HG03060 (cell line): ENCODE measurements around the gene SMIM3.

Experiments
- ATAC-seq: cut with Tn5 transposase; IDR thresholded peaks from one replicate; pipeline ENCODE4 v1.9.1; 2021; ENCODE audit warnings: low read depth, moderate number of reproducible peaks; ENCODE audit not compliant: unreplicated experiment

SMIM3 gene

DNA sequence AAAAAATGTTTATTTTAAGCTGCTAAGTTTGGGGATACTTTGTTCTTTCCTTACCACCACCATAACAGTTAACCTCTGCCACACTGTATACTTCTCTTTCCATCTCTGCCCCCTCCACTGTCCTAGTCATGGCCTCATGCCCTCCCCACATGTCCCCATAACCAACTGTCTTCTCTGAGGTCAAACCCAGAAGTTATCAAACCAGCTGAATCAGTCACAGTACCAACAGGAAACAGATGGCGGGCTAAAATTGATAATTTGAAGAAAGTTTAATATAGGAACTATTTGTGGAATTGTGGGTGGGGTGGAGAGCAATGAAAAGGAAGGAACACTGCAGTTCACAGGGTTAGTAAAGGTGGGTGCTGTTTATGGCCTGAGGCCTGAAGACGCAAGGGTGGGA, 14.0 kb upstream of the SMIM3 start:
- ATAC-seq = no peak

DNA sequence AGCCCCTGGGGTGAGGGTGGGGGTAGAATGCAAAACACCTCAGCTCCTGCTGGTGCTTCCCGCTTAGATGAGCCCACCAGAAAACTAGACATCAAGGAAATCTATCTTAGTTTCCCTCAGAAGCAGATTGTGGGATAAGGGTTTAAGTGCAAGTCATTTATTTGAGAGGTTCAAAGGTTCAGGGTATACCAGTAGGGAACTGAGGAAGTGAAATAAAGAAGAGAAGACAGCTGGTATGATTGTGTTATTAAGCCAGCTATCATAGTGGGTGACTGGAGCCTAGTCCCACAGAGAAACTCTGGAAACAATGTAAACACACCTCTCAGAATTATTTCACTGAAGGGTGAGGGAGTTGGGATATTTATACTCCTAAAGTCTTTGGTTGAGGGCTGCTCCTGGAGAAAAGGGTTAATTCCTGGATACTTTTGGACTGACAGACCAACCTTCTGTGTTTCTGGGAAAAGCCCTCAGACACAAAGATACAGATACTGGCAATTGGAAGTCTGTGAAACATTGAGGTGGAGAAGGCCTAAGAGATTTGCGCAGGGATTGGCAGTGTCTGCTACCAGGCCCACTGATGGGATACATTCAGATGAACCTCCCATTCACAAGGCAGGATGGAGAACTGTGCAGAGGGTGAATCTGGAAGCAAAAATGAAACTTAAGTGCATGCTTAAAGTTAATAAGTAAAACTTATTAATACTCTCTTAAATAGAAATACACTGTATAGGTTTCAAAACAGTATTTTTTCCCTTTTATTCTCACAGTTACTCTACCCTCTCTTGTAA, 13.4 kb upstream of the SMIM3 start:
- no peak for ATAC-seq

DNA sequence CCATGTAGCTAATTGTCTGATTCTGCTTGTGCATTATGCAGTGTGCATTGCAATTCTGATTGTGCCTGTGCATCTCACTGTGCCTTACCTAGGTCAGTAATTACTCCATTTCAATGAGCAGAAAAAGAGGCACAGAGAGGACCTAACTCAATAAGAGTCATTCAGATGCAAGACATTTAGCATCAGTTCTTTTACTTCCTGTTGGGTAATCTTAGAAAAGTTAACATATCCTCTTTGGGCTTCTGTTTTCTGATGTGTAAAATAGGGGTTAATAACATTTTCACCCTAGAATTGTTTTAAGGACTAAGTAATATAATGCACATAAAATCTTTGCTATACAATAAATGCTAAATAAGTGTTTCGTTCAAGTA, 12.8 kb upstream of the SMIM3 start:
- no peak for ATAC-seq

DNA sequence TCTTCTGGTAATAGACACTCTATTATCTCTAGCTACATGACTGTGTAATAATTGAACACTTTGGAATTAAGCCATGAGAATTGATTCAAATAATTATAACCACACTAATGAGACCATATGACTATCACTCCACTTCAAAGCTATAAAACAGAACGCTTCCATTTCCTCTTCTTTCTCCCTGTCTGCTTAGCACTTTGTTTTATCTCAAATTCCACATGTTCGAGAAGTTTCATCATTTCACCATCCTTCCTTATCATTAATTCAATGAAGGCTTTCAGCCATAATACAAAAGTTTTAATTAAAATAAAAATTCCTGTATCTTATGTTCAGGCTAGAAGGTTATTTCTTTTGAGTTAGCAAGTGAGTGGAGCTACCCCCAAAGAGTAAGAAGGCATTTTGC, 12.3 kb upstream of the SMIM3 start:
- no peak for ATAC-seq

DNA sequence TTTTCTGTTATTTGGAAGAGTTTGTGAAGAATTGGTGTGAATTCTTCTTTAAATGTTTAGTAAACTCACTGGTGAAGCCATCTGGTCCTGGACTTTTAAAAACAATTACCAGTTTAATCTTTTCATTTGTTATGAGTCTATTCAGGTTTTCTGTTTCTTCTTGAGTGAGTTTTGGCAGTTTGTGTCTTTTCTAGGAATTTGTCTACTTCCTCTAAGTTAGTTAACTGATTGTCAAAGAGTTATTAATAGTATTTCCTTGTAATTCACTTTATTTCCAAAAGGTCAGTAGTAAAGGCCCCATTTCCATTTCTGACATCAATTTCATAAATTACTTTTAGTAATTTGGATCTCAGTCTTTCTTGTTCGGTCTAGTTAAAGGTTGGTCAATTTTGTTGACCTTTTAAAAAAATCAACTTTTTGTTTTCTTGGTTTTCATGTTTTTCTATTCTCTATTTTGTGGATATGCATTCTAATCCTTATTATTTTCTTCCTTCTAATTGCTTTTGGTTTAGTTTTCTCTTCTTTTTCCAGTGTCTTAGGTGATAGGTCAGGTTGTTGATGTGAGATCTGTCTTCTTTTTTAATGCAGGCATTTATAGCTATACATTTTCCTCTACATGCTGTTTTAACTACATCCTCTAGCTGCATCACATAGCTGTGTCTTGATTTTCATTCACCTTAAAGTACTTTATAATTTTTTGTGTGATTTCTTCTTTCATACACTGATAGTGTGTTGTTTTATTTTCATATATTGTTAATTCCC, 7.3 kb upstream of the SMIM3 start:
- ATAC-seq = no peak

DNA sequence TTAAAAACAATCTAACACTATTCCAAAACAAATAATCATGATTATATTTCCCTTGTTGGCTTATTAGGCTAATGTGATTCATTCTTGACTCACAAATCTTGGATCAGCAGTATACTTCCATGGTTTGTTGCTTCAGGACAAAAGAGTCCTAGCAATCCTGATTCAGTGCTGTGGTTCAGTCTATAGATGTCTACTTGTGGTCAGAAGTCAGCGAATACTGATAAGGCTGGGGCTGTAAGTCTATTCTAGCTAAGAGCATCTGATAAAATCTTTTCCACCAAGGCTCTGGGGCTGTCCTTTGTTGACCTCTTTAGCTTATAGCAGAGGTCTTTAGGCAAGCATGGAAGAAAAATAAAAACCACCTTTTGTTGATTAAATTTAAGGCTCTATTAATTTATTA, 4.4 kb upstream of the SMIM3 start:
- ATAC-seq = no peak

DNA sequence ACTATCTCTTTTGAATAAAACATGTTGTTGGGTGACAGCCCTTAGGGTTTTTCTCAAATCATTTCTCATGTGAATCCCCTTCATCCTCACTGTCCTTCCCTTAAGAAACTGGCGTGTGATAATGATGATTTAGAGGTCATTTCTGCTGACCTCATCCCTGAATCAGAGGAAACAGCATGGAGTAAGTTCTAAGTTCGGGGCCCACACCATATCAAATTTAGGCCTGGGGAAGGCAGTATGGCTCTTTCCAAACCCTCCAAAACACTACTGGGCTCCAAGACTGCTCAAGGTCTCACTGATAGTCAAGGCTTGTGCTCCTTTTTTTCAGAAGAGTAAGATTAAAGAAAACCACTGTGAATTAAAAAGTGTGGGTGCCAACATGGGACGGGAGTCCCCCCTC, 872 bp upstream of the SMIM3 start:
- ATAC-seq = no peak

DNA sequence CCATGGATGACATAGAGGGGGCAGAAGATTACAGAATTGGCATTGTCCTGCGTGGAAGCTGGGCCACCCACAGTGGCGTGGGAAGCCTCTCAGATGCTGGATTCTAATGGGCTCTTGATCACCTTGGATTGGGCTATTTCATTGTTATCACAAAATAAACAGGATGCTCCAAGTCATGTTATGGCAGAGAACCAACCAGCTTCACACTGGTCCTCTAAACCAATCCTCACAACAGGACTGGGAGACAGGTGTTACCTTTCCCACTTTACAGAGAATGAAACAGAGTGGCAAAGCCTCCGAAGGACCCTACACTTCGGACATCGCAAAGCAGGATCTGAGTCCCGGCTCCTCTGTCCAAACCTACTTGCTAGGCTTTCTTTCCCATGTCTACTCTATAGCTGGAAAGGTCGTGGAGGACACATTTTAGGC, 455 bp upstream of the SMIM3 start:
- no peak for ATAC-seq

DNA sequence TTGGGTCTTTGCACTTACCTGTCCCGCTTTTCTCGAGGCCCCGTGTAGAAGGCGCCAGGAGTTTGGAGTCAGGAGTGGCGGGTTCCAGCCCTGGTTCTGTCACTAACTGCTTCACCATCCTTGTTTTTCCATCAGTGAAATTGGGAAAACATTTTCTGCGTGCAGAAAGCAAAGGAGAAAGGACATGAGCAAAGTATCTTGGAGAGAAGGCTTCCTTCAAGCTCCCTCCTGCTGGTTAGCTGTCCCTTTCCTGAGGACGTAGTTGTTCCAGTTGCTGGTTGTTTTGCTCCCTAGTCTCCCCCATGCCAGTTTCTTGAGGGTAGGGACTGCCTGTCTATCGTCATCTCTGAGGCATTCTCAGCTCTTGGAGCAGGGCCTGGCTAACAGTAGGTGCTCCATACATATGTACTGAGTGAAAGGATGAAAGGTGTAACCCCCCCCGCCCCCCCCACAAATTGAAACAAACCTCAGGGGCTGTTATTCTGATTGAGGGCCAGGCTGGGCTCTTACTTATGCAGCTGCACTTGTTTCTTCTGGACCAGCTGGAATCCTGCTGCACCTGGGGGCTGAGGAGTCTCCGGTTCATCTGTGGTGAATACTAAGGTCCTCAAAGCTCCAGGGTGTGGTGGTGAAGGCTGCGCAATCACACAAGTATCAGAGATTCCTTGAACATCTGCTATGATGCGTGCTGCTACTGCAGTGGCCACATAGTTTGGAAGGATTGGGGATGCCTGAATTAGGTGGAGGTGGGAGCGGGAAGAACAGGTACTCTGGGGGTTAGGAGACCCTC, 1.0 kb downstream of the SMIM3 start:
- no peak for ATAC-seq

DNA sequence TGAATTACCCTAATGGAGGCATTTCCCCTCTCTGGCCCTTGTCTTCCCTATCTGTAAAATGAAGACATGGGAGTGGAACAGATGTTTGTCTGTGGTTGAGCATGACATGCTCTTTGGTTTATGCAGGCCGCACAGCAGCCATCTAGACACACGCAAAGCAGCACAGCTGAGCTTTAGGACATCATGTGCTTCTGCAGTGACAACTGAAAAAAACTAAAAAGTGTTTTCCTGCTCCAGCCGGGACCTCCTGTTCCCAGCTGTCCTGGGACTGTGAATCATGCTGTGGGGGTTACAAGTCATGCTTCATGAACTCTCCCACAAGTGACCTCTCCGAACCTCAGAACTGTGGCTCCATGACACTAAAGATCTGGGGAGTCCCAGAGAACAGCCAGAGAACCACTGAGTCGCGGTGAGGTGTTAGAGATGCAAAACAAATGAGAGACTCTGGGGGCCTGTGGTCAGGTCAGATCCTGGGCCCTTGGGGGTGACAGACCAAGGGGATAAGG, 1.7 kb downstream of the SMIM3 start:
- ATAC-seq = peak; percentile 61

DNA sequence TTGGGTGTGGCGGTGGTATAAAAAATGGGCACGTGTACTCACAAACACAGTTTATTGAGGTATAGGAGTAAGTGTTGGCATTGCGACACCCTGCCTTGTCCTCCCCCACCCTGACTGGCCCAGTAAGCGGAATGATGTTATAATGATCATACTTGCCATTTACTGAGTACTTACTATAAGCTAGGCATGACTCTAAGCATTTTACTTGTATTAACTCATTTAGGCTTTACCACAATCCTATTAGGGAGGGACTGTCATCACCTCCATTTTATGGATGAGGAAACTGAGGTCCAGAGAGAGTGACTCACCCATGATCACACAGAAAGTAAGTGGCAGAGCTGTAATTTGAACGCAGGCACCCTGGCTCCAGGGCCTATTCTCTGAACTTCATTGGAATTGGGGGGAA, 2.3 kb downstream of the SMIM3 start:
- ATAC-seq = no peak

DNA sequence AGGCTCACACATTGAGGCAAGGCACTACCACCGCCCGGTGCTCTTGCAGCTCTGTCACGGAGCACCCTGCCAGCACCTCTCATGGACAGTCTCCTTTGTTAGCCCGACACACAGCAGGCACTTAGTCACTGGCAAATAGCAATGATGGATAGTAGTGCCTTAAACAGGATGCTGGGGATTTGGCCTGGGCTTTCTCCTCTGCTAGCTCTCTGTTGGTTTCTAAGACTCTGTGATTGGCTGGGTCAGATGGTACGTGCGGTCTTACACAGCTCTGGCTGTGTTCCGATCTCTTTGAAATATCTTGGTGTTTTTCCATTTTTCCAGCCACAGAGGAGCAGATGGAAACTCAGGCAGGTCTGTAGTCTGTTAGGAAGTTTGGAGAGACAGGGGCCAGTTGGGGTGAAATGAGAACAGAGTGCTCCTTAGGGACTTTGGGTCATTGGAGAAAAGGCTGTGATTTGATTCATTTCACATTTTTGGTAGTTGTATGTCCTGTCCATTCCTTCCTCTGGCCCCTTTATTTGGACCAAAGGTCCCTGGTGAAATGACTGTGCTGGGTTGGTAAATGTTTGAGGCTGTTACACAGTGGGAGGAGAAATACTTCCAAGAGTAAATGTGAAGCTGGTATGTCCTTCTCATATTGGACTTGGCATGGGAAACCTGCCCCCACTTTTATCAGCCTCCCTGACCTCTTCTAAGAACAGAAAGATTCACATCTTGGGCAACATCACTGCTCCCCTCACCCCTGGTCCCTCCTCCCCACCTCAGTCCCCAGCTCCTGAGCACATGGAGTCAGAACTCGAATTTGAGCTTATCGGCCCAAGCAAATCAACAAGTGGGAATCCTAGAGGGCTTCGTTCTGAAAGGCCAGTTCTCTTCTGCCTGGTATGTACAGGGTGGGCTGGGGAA, 3.4 kb downstream of the SMIM3 start:
- ATAC-seq = no peak

DNA sequence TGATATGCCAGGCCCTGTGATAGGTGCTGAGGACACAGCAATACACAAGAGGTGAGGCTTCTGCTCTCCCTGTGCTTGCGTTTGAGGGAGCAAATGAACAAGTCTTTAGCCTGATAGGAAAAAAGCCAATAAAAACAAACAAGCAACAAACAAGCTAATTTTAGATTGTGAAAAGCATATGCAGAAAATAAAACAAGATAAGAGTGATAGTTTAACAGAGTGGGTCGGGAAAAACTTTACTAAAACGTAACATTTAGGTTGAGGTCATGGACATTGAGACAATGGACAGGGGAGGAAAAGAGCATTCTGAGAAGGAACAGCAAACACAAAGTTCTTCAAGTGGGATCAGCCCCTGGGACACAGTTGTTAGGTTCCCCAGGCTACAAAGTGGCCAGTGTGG, 4.3 kb downstream of the SMIM3 start:
- ATAC-seq = no peak

DNA sequence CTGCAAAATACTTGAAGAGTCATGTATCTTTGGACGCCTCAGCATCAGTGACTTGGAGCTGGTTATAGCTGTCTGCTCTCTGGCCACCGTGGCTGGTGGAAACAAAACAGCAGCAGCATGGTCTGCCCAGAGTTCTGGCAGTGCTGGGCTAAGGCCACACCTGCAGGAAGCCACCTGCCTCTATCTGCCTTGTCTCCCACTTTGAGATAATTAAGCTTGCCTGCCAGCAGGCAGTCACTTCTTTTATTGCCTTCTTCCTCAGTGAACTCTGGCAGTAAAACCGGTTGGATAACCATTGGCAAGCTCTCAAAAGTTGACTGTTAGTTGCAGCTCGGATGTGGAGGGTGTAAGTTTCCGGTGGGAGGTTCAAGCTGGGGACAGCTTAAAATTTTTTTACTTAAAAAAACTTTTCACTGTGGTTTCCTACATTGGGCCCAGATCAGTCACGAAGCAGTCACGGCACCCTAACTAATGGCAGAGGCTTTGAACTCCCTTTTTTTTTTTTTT, 4.9 kb downstream of the SMIM3 start:
- peak; percentile 25 for ATAC-seq

DNA sequence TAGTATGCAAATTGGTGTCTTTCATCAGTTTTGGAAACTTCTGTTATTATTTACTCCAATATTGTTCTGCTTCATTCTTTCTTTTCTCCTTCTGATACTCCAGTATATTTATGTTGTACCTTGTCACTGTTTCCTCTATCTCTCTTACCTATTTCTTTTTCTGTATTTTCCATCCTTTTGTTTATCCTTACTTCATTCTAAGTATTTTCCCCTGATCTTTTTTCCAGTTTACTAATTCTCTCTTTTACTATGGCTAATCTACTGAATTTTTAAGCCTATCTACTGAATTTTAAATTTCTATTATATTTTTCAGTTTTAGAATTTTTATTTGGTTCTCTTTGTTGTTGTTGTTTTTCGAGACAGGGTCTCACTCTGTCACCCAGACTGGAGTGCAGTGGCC, 7.4 kb downstream of the SMIM3 start:
- no peak for ATAC-seq

DNA sequence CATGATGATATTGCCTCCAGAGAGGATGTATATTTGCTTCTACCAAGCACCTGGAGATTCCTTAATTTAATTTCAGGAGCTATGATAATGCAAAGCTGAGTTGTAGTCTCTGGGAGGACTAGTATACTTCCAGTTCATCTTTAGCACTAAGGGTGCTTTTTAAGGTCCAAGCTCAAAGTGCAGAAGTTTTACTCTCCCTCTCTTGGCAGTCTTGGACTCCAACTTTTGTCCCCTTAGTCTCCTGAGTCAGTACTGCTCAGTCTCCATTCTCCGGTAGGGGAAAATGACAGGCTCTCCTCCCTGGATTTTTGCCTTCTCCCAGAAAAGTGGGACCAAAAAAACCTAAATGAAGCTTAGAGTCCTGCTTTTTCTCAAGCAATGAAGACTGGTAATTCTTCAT, 8.3 kb downstream of the SMIM3 start:
- no peak for ATAC-seq

DNA sequence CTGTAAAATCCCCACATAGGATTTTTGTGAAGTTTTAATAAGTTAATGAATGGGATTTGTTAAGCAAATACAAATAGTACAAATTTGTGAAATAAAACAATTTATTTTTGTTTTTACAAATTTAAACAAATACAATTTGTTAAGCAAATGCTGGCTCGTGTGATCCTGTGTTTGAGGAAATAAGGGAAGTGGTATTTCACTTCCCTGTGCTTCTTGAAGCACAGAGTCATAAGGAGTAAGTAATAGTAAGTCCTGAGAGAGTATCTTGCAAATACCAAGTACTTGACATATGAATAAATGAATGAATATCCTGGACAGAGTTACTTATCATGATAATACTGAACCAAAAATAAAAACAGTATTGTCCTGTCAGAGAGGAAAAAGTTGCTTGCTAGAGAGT, 9.1 kb downstream of the SMIM3 start:
- no peak for ATAC-seq

DNA sequence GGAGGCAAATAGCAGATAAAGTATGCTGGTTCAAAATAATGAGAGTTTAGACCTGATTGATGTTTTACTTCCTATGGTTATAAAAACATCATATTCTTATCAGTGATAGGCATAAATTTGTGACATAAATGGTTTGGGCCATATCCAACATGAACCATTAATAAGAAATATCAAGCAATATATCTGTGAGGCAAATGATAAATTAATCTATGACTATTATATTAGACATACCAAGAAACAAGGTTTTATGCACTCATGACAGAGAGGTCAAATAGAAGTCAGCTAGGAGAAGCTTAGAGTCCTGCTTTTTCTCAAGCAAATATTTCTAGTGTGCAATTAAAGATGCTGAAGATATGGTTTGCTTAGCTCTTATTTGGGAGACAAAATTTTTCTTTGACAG, 10.4 kb downstream of the SMIM3 start:
- no peak for ATAC-seq

DNA sequence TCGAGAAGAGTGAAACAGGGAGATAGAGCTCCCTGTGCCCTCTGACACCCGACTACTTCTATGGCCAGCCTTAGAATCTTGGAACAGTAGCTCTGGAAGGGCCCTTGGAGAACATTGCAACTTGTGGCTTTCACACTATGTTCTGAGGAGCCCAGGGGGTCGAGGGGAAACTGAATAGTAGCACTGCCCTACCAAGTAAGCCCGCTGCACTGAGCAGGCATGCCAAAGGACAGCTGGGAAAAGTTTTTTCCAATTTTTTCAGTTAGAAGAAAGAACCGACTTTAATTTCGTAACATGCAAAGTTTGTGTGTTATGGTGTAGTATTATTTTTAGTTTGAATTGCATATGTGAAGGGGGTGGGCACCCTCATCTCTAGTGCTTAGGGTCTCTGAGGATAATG, 10.9 kb downstream of the SMIM3 start:
- ATAC-seq = no peak
